HG03442 (cell line): ENCODE data around the gene MORN3.
"Not testable (repeated sequence)": the region's sequence is repeated elsewhere in the genome, so short reads cannot be mapped to it uniquely, and the experiment has no call there.

Experiments used
- ATAC-seq: cut with Tn5 transposase; IDR thresholded peaks from one replicate; pipeline ENCODE4 v1.9.1; 2021; ENCODE audit warnings: mild to moderate bottlenecking, moderate library complexity; ENCODE audit not compliant: unreplicated experiment

MORN3 gene

GRCh38 chr12:121692744-121693143, 23.3 kb upstream of the MORN3 start:
- ATAC-seq = not testable (repeated sequence)

GRCh38 chr12:121689430-121689829, 20.0 kb upstream of the MORN3 start:
- ATAC-seq = no peak

GRCh38 chr12:121688966-121689365, 19.5 kb upstream of the MORN3 start:
- ATAC-seq = no peak

- ATAC-seq = not testable (repeated sequence)
These were observed 10.3 kb upstream of the MORN3 start for GRCh38 chr12:121679661-121680197.

- no peak for ATAC-seq
These were observed 9.4 kb upstream of the MORN3 start for GRCh38 chr12:121678716-121679300.

GRCh38 chr12:121678305-121678704, 8.9 kb upstream of the MORN3 start:
- ATAC-seq = no peak

- ATAC-seq = no peak
These were observed 6.7 kb upstream of the MORN3 start for GRCh38 chr12:121676190-121676589.

GRCh38 chr12:121673013-121673511, 3.6 kb upstream of the MORN3 start:
- no peak for ATAC-seq

- no peak for ATAC-seq
These were observed 519 bp downstream of the MORN3 start for GRCh38 chr12:121668750-121669520.

- not testable (repeated sequence) for ATAC-seq
These were observed 2.6 kb downstream of the MORN3 start for GRCh38 chr12:121666829-121667228.

GRCh38 chr12:121663610-121663929, 5.9 kb downstream of the MORN3 start:
- ATAC-seq = no peak

- not testable (repeated sequence) for ATAC-seq
These were observed 7.9 kb downstream of the MORN3 start for GRCh38 chr12:121661353-121662105.

GRCh38 chr12:121657305-121658008, 12.0 kb downstream of the MORN3 start:
- no peak for ATAC-seq

- ATAC-seq = no peak
These were observed 13.3 kb downstream of the MORN3 start for GRCh38 chr12:121656122-121656521.

GRCh38 chr12:121653999-121654398, 15.5 kb downstream of the MORN3 start:
- no peak for ATAC-seq

GRCh38 chr12:121652767-121653497, 16.5 kb downstream of the MORN3 start:
- no peak for ATAC-seq

- no peak for ATAC-seq
These were observed 18.1 kb downstream of the MORN3 start for GRCh38 chr12:121651320-121651719.

- ATAC-seq = no peak
These were observed 19.6 kb downstream of the MORN3 start for GRCh38 chr12:121649819-121650353.

GRCh38 chr12:121649322-121649721, 20.1 kb downstream of the MORN3 start:
- ATAC-seq = no peak

- no peak for ATAC-seq
These were observed 20.9 kb downstream of the MORN3 start for GRCh38 chr12:121648458-121649028.
